HG02938 (cell line): ENCODE data around the gene EIF2B4.
A peak's percentile ranks its signal among the peaks of the same experiment; 100 is the strongest.

Experiments
- ATAC-seq: cut with Tn5 transposase; IDR thresholded peaks from one replicate; pipeline ENCODE4 v1.9.1; 2021; ENCODE audit warnings: mild to moderate bottlenecking, moderate library complexity; ENCODE audit not compliant: unreplicated experiment

Gene EIF2B4

DNA sequence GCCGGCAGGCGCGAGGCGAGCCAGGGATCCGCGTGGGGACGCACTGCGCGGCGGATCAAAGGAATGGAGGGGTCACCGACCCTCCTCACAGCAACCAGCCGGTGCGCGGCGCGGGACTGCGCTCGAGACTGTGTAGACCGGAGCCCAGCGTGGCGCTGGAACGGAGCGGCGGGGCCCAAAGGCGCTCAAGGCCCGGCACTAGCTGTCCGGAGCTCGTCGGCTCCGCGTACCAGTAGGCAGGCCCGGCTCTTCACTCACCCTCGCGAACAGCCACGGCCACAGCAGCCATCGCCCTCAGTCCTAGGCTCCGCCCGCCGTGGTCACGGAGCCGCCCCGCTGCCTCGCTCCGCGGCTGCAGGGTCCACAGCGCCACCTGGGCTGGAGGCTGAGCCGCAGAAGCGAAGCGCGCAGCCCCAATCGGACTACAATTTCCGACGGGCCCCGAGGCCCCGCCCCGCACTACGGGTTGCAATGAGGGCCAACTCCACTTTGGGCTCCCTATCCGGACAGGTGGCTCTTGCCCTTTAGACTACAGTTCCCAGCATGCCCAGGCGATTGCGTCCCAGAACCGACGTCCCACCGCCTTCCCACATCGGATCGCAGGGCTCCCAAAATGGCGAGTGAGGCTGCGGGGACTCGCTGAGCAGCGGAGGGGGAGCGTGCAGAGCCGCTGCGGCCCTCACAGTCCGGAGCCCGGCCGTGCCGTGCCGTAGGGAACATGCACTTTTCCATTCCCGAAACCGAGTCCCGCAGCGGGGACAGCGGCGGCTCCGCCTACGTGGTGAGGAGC is at the start of gene EIF2B4, which contains the start of gene SNX17:
EIF2B4 (minus strand) TSS at position 313 of the 790 bp plus-strand sequence; CDS start at position 289, 24 bp downstream.
SNX17 (plus strand) TSS at position 591 of the 790 bp plus-strand sequence; CDS start at position 719, 128 bp downstream.
- peak; percentile 79 for ATAC-seq

DNA sequence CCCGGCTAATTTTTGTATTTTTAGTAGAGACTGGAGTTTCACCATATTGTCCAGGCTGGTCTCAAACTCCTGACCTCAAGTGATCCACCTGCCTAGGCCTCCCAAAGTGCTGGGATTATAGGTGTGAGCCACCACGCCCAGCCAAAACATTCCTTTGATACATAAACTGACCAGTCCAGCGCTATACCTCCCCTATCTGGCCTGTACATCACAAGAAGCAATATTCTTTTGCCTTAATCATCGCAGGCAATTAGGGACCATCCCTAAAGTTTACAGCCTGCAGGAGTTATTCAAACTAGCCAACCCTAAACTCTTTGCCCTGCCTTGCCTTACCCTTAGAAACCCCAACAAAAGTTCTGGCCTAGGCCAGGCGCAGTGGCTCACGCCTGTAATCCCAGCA is 46.0 kb upstream of the EIF2B4 start:
- ATAC-seq = no peak

DNA sequence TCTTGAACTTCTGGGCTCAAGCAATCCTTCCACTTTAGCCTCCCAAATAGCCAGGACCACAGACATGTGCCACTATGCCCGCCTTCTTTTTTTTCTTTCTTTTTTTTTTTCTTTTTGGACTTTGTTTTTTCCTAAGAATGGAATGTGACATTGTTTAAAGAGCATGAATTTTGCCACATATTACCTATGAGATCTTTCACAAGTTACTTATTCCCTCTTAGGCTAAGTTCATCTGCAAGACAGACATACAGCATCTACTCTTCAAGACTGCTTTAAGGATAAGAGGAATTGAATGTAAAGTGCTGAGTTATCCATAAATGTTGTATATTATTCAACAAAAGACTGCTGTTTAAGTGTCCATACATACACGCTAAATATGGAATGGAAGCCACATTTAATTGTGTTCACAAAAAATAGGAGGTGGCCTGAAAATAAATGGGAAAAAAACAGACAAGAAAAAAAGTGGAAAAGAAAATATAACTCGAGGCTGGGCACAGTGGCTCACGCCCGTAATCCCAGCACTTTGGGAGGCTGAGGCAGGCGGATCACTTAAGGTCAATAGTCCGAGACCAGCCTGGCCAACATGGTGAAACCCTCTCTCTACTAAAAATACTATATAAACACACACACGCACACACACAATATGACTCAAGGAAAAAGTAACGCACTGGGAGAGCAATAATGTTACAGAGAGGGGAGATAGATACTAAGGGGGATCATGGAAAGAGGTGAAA is 42.4 kb upstream of the EIF2B4 start:
- ATAC-seq = no peak

DNA sequence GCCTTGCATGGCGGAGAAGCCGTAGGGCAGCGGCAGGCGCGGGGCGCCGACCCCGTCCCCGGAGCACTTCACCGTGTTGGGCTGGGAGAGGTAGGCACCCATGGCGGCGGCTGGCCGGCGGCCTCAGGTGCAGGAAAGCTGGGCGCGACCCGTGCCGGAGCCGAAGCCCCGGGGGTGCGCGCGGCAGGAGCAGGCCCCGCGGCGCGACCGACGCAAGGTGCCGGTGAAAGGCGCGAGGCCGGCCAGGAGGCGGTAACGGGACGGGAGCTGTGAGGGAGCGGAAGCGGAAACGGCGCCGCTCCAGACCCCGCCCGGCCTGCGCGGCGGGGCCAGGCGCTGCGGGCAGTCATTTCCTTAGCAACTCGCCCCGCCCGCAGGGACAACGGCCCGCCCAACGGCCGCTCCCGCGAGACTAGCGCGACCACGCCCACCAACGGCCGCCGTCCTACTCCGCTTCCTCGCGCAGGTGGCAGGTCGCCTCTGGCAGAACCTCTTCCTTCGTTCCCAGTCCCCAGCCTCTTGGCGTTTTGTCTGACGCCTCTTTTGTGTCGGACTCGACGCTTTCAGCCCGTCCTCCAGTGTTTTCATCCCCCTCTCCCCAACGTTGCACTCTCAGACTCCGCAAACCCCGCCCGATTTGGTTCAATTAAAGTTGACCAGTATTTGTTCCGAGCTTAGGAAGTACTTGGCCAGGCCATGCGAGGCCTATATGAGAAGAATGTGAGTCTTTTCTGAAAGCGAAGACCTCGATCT is 39.4 kb upstream of the EIF2B4 start, which contains the start of gene PPM1G:
PPM1G (minus strand) TSS at position 271 of the 753 bp plus-strand sequence; CDS start at position 102, 169 bp downstream.
- ATAC-seq = peak; percentile 90

DNA sequence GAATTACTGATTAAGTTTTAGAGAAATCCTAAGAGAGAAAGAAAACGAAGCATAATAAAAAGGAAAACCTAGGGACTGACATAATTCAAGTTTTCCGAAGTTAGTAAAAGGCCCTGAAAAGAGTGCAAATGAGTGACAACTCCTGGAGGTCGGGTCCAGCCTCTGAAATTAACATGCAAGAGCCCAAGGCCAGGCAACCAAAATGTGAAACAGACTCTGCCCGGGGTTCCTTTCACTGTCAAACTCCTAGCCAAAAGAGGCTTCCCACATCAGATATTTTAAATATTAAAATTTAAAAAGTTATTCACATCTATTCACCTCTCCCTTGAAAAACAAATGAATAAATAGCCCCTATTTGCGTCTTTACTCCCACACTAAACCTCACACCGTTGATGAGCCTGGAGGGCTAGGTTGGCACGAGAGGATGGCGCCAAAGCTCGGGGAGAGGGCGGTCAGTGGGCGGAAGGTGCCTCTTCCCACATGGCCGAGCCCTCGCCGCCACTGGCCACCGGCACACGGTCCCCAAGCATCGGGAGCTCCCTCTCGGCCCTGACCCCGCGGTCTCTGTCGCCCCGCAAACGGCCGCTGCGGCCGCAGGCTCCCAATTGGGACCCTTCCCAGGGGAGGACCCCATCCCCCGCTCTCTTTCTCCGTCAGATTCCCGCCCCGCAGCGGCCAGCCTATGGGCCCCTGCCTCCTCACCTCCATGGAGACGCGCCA is 38.6 kb upstream of the EIF2B4 start:
- ATAC-seq = peak; percentile 45

DNA sequence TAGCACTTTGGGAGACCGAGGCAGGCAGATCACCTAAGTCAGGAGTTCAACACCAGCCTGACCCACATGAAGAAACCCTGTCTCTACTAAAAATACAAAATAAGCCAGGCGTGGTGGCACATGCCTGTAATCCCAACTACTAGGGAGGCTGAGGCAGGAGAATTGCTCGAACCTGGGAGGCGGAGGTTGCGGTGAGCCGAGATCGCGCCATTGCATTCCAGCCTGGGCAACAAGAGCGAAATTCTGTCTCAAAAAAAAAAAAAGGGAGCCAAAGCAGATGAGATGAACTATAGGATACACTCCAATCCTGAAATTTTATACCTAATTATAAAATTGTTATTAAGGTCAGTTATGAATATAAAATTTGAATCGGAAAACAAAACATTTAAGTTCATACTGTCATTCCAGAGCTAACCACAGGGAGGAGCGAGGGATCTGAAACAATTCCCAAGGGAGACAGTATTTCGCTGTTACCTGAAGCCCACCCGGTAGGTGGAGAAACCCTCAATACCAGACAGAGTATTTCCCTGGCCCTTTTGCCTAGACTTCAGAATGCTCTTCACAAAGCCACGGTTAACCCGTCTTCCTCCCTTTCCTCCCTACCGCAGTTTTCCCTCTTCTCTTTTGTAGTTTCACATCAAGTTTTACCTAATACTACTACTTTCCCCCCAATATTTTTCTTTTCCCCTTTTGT is 37.8 kb upstream of the EIF2B4 start:
- no peak for ATAC-seq

DNA sequence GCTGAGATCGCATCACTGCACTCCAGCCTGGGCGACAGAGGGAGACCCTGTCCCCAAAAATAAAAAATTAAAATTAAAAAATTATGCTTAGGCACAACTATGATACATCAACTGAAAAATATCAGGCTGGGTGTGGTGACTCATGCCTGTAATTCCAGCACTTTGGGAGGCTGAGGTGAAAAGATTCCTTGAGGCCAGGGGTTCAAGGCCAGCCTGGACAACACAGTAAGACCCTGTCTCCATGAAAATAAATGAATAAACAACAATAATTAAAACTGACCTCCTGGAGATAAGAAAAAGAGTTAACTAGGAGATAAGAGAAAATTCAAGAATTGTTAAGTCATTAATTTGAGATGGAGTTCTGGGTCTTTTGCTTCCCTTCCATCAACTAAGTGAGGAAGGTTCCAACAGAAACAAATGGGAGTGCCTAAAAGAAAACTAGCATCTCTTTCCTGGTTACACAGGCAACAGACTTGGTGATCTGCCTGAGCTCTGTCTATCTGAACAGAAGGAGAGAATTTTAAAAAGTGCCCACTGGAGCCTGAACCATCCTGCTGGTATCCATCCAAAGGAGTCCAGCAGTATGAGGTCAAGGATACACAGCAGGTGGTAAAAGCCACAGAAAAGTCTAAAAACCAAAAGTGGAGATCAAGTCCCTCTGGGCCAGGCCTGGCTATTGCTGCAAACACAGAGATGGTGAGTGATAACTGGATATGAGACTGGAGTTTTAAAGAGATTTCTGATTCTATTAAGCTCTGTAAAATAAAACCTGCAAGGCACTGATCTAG is 30.4 kb upstream of the EIF2B4 start:
- ATAC-seq = no peak

DNA sequence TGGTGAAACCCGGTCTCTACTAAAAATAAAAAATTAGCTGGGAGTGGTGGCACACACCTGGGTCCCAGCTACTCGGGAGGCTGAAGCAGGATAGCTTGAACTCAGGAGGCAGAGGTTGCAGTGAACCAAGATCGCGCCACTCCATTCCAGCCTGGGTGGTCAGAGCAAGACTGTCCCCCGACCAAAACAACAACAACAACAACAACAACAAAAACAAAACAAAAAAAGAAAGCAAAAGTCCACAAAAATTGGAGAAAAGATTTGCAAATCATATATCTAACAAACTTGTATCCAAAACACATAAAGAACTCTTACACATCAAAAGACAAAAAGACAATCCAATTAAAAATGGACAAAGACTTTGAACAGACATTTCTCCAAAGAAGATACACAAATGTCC is 28.8 kb upstream of the EIF2B4 start:
- no peak for ATAC-seq

DNA sequence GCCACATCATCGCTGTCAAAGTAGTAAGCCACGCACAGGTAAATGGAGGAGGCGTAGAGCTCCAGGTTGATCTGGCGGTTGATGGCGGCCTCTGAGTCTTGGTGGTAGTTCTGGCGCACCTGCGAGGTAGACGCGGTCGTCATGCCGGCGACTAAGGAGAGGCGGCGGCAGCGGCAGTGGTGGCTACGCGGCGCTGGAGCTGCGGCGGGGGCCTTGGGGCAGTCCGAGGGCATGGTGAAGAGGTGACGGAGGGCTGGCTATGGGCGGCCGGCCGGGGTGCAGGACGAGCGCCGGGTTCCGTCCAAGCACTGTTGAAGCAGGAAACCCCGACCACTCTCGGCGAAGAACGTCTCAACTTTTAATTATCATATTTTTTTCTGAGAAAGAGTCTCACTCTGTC is 23.1 kb upstream of the EIF2B4 start:
- ATAC-seq = no peak

DNA sequence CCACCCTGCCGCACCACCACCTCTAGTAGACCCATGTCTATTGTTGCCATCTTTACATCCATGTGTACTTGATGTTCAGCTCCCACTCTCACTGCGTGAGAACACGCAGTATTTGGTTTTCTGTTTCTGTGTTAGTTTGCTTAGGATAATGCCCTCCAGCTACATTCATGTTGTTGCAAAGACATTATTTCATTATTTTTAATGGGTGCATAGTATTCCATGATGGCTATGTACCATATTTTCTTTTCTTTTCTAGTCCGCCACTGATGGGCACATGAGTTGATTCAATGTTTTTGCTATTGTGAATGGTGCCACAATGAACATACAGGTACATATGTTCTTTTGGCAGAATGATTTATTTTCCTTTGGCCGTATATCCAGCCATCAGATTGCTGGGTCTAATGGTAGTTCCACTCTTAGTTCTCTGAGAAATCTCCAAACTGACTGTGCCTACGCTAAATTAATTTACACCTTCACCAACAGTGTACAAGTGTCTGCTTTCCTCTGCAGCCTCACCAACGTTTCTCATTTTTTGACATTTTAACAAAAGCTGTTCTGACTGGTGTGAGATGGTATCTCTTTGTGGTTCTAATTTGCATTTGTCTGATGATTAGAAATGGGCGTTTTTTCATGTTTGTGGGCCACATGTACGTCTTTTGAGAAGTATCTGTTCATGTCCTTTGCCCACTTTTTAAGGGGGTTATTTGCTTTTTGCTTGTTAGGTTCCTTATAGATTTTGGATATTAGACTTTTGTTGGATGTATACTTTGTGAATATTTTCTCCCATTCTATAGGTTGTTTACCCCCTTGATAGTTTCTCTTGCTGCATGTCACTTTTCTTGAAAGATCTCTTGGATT is 20.9 kb upstream of the EIF2B4 start:
- no peak for ATAC-seq

DNA sequence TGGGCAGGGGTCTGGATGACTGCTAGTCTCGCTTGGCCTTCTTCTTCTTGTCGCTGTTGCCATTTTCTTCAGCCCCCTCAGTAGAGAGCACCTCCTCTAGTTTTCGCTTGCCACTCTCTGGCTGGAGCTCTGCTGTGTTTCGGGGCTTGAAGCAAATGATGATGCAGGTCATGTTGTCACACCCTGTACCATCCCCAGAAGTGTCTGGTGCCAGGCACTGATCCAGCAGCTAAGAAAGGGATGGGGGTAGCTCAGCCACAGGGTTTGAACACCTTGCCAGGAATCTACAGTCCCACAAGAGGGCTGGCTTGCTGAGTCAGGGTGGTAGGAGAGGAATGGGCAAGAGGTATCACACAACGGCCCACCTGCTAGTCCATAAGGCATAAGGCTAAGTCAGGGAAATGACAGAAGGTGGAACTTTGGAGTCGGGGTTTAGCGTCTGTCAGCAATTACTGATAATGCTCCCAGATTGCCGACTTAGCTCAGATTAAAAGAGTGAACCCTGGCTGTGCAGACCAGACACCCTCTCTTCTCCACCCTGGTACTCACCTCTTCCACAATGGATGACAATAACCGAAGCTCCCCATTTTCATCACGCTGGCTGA is 11.5 kb upstream of the EIF2B4 start:
- ATAC-seq = no peak

DNA sequence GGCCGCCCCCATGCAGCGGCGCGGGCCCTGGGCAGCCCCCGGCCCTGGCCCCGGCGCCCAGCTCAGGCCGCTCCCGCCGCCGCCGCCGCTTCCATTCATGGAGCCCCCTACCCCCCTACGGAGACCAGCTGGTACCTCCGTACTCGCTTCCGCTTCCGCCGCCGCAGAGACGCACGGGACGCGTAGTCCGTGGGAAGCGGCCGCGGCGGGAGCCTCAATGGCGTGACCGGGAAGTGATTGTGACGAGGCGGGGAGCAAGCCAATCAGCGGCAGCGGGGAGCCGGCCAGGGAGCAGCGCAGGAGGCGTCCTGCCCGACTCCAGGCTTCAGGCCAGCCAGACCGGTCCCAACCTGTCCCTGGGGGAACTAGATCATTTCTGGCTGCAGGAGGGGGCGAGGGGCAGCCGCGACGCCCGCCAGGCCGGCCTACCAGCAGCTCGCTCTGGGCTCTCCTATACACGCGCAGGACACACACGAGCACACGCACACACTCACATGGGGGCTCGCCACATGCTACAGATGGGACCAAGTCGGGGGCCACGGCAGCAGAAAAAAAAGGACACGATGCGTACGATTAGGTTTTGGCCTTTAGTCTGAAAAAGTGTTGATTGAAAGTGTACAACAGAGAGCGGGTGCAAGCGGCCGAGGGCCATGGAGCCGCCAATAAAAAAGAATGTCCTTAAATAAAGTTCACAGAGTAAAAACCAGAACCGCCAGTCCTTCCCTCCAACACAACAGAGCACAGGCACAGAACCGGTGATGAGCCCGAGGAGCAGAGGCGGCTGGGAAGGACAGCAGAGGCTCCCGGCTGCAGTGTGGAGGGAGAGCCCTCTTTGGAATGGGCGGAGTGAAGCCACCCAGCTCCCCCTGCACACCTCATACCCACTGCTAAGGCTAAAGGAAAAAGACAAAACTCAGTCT is 10.7 kb upstream of the EIF2B4 start, which contains the start of gene ZNF513:
ZNF513 (minus strand) TSS at position 109 of the 920 bp plus-strand sequence. CDS start 208 bp downstream, outside the sequence.
- ATAC-seq = peak; percentile 77

DNA sequence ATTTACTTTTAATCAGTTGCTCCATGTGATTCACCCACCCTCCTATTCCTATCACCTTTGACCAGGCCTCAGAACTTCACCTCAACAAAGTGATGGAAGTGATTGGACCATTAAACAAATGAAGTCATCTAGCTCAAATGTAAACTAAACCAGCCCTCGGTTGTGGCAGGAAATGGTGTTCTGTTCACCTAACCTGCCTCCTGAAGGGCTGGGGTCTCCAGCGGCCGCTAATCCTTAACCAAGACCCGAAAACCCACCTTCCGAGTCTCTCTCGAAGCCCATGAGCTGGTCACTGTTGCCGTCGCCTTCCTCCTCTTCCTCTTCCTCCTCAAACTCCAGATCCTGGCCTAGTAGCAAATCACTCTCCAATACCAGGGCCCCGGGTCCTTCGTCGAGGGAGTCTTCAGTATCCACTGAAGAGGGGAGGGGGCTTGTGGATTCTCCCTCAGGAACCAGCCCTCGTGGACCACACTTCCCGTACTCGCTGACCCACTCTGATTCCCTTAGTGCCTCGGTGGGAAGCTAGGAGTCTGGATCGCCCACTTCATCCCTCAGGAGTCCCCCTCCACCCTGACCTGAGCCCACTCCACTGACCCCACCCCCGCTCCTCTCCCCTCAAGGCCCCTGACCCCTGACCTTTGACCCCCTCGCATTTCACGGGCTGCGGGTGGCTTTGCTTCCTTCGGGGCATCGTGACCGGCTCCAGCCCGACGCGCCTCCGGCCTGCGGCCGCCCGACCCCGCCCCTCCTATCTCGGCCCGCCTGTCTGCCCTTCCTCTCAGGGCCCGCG is 9.9 kb upstream of the EIF2B4 start:
- ATAC-seq = peak; percentile 31

DNA sequence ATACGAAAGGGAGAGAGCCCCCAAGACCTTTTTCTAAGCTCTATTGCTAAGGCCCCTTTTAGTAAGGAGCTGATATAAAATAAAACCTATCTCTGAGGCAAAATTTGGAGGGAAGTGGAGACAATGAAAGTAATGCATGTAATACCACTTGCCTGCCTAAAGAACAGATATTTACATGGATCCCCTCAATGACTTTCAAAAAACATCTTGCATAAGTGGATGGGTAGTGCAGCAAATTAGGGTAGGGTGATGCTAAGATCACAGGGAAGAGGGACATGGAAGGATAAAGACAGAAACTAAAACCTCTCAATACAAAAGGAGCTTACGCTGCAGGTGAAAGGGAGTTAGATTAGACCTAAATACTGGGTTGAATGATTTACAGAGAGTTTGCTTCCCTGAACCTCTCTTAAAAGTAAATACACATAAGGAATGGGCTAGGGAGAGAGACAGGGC is 9.3 kb upstream of the EIF2B4 start:
- ATAC-seq = no peak

DNA sequence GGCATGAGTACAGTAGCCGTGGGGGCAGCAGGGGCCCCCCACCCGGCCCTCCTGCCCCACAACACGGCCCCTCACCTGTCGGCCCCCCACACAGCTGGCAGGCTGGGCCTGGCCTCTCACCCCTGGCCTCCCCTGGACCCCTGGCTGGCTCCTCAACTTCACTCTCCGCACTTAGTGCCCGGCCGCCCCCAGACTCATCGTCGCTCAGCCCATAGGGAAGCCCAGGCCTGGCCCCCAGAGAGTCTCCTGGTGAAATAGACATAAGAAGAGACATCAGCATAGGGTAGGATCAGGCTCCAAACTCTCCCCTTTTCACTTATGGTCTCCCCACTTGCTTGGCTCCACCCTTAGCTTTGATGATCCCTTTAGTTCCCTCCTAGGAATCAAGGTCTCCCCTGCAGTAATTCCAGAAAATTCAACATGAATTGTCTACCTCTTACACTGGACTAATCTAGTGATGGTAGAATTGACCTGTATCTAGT is 8.7 kb upstream of the EIF2B4 start:
- ATAC-seq = no peak
